Suprapubic skin (tissue), 4 donors: ENCODE measurements around the gene LMF1. TPM values are rescaled to one million over a fixed set of nuclear protein-coding genes. Genes with fewer than 3 reads are reported as not detected.
A peak's percentile ranks its signal among the peaks of the same experiment; 100 is the strongest.
"Not testable (repeated sequence)": the region's sequence is repeated elsewhere in the genome, so short reads cannot be mapped to it uniquely, and the experiment has no call there.

Source experiments
- DNase-seq, 2 donors: peaks; one replicate each; pipeline ENCODE4 v3.0.0-alpha.2; 2019; ENCODE audit warnings: low spot score in 2 of 2
- H3K27ac ChIP-seq: fragments of 200-600 bp; sonication (generic); one replicate; pipeline ENCODE4 v1.5.1; 2019
- H3K27me3 ChIP-seq: fragments of 200-600 bp; sonication (generic); one replicate; pipeline ENCODE4 v1.5.1; 2019
- H3K36me3 ChIP-seq: fragments of 200-600 bp; sonication (generic); one replicate; pipeline ENCODE4 v1.5.1; 2019
- H3K4me1 ChIP-seq: fragments of 200-600 bp; sonication (generic); one replicate; pipeline ENCODE4 v1.5.1; 2019
- H3K4me3 ChIP-seq: fragments of 200-600 bp; sonication (generic); one replicate; pipeline ENCODE4 v1.5.1; 2019; ENCODE audit warnings: mild to moderate bottlenecking
- H3K9me3 ChIP-seq: fragments of 200-600 bp; sonication (generic); one replicate; pipeline ENCODE4 v1.5.1; 2019
- CTCF ChIP-seq, 2 donors: fragments of 200-600 bp in 1 of 2; fragments of 450-650 bp in 1 of 2; sonication (generic) in 1 of 2; IDR thresholded peaks; one replicate each; pipeline ENCODE4 v1.5.1; 2016 to 2019; ENCODE audit warnings: antibody characterized with exemption in 2 of 2, mild to moderate bottlenecking in 1 of 2, moderate library complexity in 1 of 2
- EP300 ChIP-seq: sonication (generic); formaldehyde crosslinking; IDR thresholded peaks from one replicate; pipeline ENCODE4 v1.6.1; 2017; ENCODE audit warnings: antibody characterized with exemption
- POLR2A ChIP-seq, 2 donors: fragments of 450-650 bp; IDR thresholded peaks; one replicate each; pipeline ENCODE4 v1.6.1; 2017; ENCODE audit warnings: antibody characterized with exemption in 2 of 2, mild to moderate bottlenecking in 2 of 2, moderate library complexity in 2 of 2
- POLR2AphosphoS5 ChIP-seq, 3 donors: sonication (generic); formaldehyde crosslinking; IDR thresholded peaks; one replicate each; pipeline ENCODE4 v1.6.1; 2017; ENCODE audit warnings: antibody characterized with exemption in 3 of 3
- WGBS: methylation state at CpG from one replicate; pipeline ENCODE4 v1.1.5; 2018; 5-methylcytosine and 5-hydroxymethylcytosine counted together
- total RNA-seq, 4 donors: library from RNA; depleted of rRNA; stranded (reverse); fragments of >200 nt; gene quantifications; one replicate each; pipeline ENCODE4 v1.1.0, GENCODE V29; 2016

LMF1 gene
- total RNA-seq, 4 donors from 2014 or later = 32.1 to 117 (median 38.0) TPM

GRCh38 chr16:883340-883739, 87.4 kb downstream of the LMF1 start:
- peaks cover 3% of the 10 kb centered on the region for H3K4me1 ChIP-seq
- H3K27me3 ChIP-seq = no peaks in the 10 kb centered on the region
- H3K9me3 ChIP-seq = no peaks in the 10 kb centered on the region
- DNase-seq = no peak
- H3K36me3 ChIP-seq = peaks cover 13% of the 10 kb centered on the region
- H3K4me3 ChIP-seq = no peak overlapping the region
- no peak for TF ChIP-seq EP300
- H3K27ac ChIP-seq = no peak overlapping the region
- 89% methylated on average over 3 of the region's 3 CpGs for WGBS

GRCh38 chr16:882671-883070, 88.1 kb downstream of the LMF1 start:
- H3K9me3 ChIP-seq, H3K27ac ChIP-seq, H3K4me3 ChIP-seq, H3K27me3 ChIP-seq, H3K4me1 ChIP-seq: not testable (repeated sequence)
- peaks cover 13% of the 10 kb centered on the region for H3K36me3 ChIP-seq
- 88% methylated on average over 15 of the region's 15 CpGs for WGBS
- DNase-seq = peak in 1 of 2 donors; percentile 16

GRCh38 chr16:882256-882655, 88.5 kb downstream of the LMF1 start:
- H3K27ac ChIP-seq = no peak overlapping the region
- H3K36me3 ChIP-seq = peaks cover 13% of the 10 kb centered on the region
- H3K4me3 ChIP-seq = no peak overlapping the region
- peak in 1 of 2 donors; percentile 74 for DNase-seq
- peaks cover 3% of the 10 kb centered on the region for H3K4me1 ChIP-seq
- H3K27me3 ChIP-seq = no peaks in the 10 kb centered on the region
- no peaks in the 10 kb centered on the region for H3K9me3 ChIP-seq
- TF ChIP-seq POLR2AphosphoS5 (IDR thresholded peaks at IDR 0.05) = no peak
- no peak for TF ChIP-seq CTCF (IDR thresholded peaks at IDR 0.05)
- no peak for TF ChIP-seq EP300
- no peak for TF ChIP-seq POLR2A (IDR thresholded peaks at IDR 0.05)
- WGBS = 93% methylated on average over 7 of the region's 7 CpGs

DNA sequence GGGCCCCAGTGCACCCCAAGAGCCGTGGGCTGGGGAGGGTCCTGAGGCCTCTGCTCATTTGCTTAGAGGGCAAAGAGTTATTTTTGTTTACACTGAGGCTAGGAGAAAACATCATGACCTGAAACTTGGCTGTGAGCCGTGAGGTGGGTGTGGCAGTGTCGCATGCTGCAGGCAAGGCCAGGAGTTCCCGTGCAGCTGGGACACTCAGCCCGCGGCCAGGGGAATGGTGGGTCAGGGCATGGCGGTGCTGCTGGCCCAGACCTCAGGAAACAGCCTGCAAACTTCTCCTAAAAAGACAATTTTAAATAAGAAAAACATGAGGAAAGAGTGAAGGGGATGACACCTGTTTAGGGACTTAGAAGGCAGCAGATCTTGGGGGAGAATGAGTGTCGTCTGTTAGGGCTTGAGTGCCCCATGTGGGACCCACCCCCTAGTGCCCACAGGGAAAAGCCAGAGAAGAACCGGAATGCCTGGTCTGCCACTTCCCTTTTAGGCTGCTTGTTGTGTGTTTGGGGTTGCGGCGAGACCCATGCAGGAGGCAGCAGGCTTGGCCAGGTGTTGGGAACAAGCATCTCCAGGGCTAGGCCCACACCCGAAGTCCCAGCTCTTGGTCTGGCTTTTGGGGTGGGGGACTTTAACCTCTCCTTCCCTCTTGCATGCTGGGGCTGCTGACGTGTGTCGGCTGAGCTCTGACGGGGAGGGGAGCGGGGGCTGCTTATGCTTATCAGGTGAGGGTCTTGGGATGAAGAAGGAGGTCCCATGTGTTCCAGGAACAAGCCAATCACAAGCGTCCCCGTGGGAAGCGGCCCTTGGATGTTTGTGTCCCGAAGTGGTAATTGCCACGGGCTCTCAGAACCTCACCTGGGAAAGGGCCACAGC, 89.3 kb downstream of the LMF1 start:
- Histone ChIP-seq H3K27ac (no peak overlapping the region), H3K4me1 (peaks cover 3% of the 10 kb centered on the region), H3K9me3 (no peaks in the 10 kb centered on the region), H3K4me3 (no peak overlapping the region), H3K27me3 (no peaks in the 10 kb centered on the region), H3K36me3 (peaks cover 13% of the 10 kb centered on the region)
- WGBS = 80% methylated on average over 16 of the region's 21 CpGs
- DNase-seq = peak in 1 of 2 donors; percentile 71
- TF ChIP-seq CTCF (IDR thresholded peaks at IDR 0.05) (no peak), EP300 (no peak), POLR2AphosphoS5 (IDR thresholded peaks at IDR 0.05) (no peak), POLR2A (IDR thresholded peaks at IDR 0.05) (no peak)

DNA sequence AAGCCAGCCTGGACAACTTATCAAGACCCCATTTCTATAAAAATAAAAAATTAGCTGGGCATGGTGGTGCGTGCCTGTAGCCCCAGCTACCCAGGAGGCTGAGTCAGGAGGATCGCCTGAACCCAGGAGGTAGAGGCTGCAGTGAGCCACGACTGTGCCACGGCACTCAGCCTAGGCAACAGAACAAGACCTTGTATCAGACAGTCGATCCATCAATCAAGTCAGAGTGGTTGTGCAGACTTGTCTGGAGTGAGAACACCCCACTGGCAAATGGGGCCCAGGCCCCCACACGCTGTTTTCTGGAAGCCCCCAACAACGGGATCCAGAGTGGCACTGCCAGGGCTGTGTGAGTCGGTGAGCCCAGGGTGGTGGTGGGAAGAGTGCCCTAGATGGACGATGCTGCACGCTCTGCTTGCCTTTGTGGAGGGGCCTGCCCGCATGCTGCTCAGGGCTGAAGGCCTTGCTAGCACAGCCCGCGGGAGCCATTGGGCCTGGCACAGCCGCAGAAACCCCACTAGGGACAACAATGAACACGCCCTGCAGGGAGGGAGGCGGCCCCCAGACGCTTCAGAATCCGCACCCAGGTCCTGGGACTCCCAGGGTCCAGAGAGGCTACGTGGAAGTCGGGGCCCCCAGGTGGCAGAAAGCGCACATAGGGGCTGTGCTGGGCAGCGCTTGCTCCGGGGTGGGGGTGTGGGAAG, 90.2 kb downstream of the LMF1 start:
- no peaks in the 10 kb centered on the region for H3K4me1 ChIP-seq
- WGBS = 100% methylated on average over 3 of the region's 23 CpGs
- no peak overlapping the region for H3K4me3 ChIP-seq
- no peak for TF ChIP-seq EP300
- no peaks in the 10 kb centered on the region for H3K27me3 ChIP-seq
- H3K9me3 ChIP-seq = no peaks in the 10 kb centered on the region
- peaks cover 20% of the 10 kb centered on the region for H3K36me3 ChIP-seq
- no peak overlapping the region for H3K27ac ChIP-seq
- no peak for DNase-seq

- Histone ChIP-seq H3K36me3 (peaks cover 26% of the 10 kb centered on the region), H3K27me3 (no peaks in the 10 kb centered on the region), H3K4me1 (no peaks in the 10 kb centered on the region), H3K27ac (no peak overlapping the region), H3K9me3 (no peaks in the 10 kb centered on the region), H3K4me3 (no peak overlapping the region)
- TF ChIP-seq CTCF (IDR thresholded peaks at IDR 0.05) (no peak), POLR2AphosphoS5 (IDR thresholded peaks at IDR 0.05) (no peak), EP300 (no peak), POLR2A (IDR thresholded peaks at IDR 0.05) (no peak)
- WGBS = over 99% methylated on average over 16 of the region's 16 CpGs
- DNase-seq = no peak
Observed at GRCh38 chr16:879986-880385, 90.8 kb downstream of the LMF1 start.
